ENCODE data around the gene PROSER2.

DNA sequence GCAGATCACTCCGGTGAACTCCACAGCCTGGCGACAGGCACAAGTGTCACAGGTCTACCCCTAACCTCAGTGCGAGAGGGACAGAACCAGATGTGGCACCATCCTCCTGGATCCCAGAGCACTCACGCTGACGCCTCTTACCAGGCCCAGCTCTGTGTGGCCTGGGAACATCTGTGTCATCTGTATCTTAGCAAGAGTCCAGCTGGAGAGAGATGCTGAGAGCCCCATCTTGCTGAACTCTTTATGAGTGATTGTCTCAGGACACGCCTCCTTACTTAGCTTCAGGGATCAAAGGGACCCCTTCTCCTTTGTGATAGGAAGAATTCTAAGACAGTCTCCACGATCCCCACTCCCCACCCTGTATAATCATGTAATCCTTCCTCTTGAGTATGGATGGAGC is 10.0 kb upstream of the PROSER2 start:
- TF ChIP-seq NCOA1 (IDR thresholded peaks at IDR 0.05; ENCODE audit: low read depth) (no peak), GATA2 (CRISPR knock-in tag; IDR thresholded peaks at IDR 0.05) (no peak), HDAC1 (IDR thresholded peaks at IDR 0.05) (no peak), GTF2F1 (IDR thresholded peaks at IDR 0.05; ENCODE audit: low read depth, low read length) (no peak), ESRRA (IDR thresholded peaks at IDR 0.05; ENCODE audit: borderline replicate concordance, low read depth) (no peak), NR2C2 (CRISPR knock-in tag; IDR thresholded peaks at IDR 0.05) (no peak), NR2C2 (tag; IDR thresholded peaks at IDR 0.05) (no peak), MYC (IDR thresholded peaks at IDR 0.05; ENCODE audit: low read depth, low read length) (no peak), MYC (CRISPR knock-in tag; IDR thresholded peaks at IDR 0.05; ENCODE audit: borderline replicate concordance, low read depth) (no peak), EZH2 (IDR thresholded peaks at IDR 0.05; ENCODE audit: borderline replicate concordance, low read depth, low read length) (no peak), RBM25 (IDR thresholded peaks at IDR 0.05; ENCODE audit: low read depth, low read length, severe bottlenecking) (no peak), MAZ (CRISPR knock-in tag; conservative IDR thresholded peaks at IDR 0.05 in 1 of 2, IDR thresholded peaks at IDR 0.05 in 1 of 2) (no peak), POLR2AphosphoS5 (IDR thresholded peaks at IDR 0.05; ENCODE audit: control insufficient read depth, insufficient read depth, low read depth, low read length) (no peak), ZNF584 (CRISPR knock-in tag; IDR thresholded peaks at IDR 0.05; ENCODE audit: low read depth) (no peak)
- TF ChIP-seq, protein P1, sequence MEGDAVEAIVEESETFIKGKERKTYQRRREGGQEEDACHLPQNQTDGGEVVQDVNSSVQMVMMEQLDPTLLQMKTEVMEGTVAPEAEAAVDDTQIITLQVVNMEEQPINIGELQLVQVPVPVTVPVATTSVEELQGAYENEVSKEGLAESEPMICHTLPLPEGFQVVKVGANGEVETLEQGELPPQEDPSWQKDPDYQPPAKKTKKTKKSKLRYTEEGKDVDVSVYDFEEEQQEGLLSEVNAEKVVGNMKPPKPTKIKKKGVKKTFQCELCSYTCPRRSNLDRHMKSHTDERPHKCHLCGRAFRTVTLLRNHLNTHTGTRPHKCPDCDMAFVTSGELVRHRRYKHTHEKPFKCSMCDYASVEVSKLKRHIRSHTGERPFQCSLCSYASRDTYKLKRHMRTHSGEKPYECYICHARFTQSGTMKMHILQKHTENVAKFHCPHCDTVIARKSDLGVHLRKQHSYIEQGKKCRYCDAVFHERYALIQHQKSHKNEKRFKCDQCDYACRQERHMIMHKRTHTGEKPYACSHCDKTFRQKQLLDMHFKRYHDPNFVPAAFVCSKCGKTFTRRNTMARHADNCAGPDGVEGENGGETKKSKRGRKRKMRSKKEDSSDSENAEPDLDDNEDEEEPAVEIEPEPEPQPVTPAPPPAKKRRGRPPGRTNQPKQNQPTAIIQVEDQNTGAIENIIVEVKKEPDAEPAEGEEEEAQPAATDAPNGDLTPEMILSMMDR (IDR thresholded peaks at IDR 0.05 in 2 of 3, conservative IDR thresholded peaks at IDR 0.05 in 1 of 3; ENCODE audit: insufficient read depth in 2 of 3, low read depth in 1 of 3, low read length in 3 of 3): no peak
